Measurements from ENCODE around the gene PRKG1.
"Not testable (repeated sequence)": the region's sequence is repeated elsewhere in the genome, so short reads cannot be mapped to it uniquely, and the experiment has no call there.

DNA sequence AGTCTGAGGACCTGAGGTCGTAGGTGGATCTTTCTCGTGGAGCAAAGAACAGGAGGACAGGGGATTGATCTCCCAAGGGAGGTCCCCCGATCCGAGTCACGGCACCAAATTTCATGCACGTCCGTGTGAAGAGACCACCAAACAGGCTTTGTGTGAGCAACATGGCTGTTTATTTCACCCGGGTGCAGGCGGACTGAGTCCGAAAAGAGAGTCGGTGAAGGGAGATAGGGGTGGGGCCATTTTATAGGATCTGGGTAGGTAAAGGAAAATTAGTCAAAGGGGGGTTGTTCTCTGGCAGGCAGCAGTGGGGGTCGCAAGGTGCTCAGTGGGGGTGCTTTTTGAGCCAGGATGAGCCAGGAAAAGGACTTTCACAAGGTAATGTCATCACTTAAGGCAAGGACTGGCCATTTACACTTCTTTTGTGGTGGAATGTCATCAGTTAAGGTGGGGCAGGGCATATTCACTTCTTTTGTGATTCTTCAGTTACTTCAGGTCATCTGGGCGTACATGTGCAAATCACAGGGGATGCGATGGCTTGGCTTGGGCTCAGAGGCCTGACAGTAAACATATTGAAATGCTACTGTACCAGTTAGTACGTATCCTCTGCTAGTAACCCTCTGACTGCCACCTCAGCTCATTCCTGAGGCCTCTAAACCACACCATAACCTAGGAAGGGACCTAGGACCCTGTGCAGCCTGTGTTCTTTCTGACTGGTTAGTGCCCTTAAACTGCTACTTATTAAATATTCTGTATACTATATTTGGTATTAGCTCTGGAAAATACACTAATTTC, 964.9 kb downstream of the PRKG1 start:
- not testable (repeated sequence) for TF ChIP-seq POLR2AphosphoS5 (IDR thresholded peaks at IDR 0.05; ENCODE audit: low read depth, low read length); POLR2A (IDR thresholded peaks at IDR 0.05; ENCODE audit: low read depth, low read length); PAX5 (IDR thresholded peaks at IDR 0.05; ENCODE audit: insufficient read depth, low read length, severe bottlenecking); SPI1 (IDR thresholded peaks at IDR 0.05; ENCODE audit: low read depth, low read length); TAF1 (IDR thresholded peaks at IDR 0.05; ENCODE audit: low read depth, low read length); POU2F2 (IDR thresholded peaks at IDR 0.05; ENCODE audit: low read depth, low read length)

Measured in GM12891 (cell line).